ENCODE measurements around the gene ANKRD18A.

The ANKRD18A gene

GRCh38 chr9:38620483-38621433 is at the start of gene ANKRD18A:
ANKRD18A (minus strand) TSS chr9:38620596; CDS start chr9:38620285, 311 bp downstream.
- peak; percentile 95 for DNase-seq

- no peak for DNase-seq
These were observed 48.5 kb upstream of the ANKRD18A start for GRCh38 chr9:38668791-38669466.

GRCh38 chr9:38662763-38663593 is 42.6 kb upstream of the ANKRD18A start:
- no peak for DNase-seq

- DNase-seq: no peak
These were observed 39.1 kb upstream of the ANKRD18A start for GRCh38 chr9:38659538-38659937.

- no peak for DNase-seq
These were observed 36.5 kb upstream of the ANKRD18A start for GRCh38 chr9:38656896-38657295.

- DNase-seq: no peak
These were observed 32.1 kb upstream of the ANKRD18A start for GRCh38 chr9:38652486-38652885.

GRCh38 chr9:38652044-38652443 is 31.6 kb upstream of the ANKRD18A start:
- no peak for DNase-seq

GRCh38 chr9:38651400-38652042 is 31.1 kb upstream of the ANKRD18A start:
- no peak for DNase-seq

- DNase-seq: no peak
These were observed 30.2 kb upstream of the ANKRD18A start for GRCh38 chr9:38650564-38650963.

GRCh38 chr9:38649731-38650363 is 29.5 kb upstream of the ANKRD18A start:
- no peak for DNase-seq

GRCh38 chr9:38644601-38645000 is 24.2 kb upstream of the ANKRD18A start:
- DNase-seq: no peak

GRCh38 chr9:38643815-38644173 is 23.4 kb upstream of the ANKRD18A start:
- no peak for DNase-seq

- DNase-seq: no peak
These were observed 22.8 kb upstream of the ANKRD18A start for GRCh38 chr9:38642951-38643814.

GRCh38 chr9:38641985-38642864 is 21.8 kb upstream of the ANKRD18A start:
- DNase-seq: peak; percentile 77

GRCh38 chr9:38641142-38641541 is 20.7 kb upstream of the ANKRD18A start:
- no peak for DNase-seq

GRCh38 chr9:38639577-38639940 is 19.2 kb upstream of the ANKRD18A start:
- no peak for DNase-seq

GRCh38 chr9:38638881-38639576 is 18.6 kb upstream of the ANKRD18A start:
- DNase-seq: no peak

GRCh38 chr9:38634315-38634714 is 13.9 kb upstream of the ANKRD18A start:
- DNase-seq: no peak

GRCh38 chr9:38629511-38629910 is 9.1 kb upstream of the ANKRD18A start:
- DNase-seq: no peak

GRCh38 chr9:38626006-38626405 is 5.6 kb upstream of the ANKRD18A start:
- DNase-seq: no peak

Data from COR-L47 (cell line).